Adrenal gland (tissue), 12 donors: Measurements from ENCODE around the gene RFX7. TPM values are rescaled to one million over a fixed set of nuclear protein-coding genes. Genes with fewer than 3 reads are reported as not detected.

Source experiments
- DNase-seq, 7 donors: peaks; one replicate each; pipeline ENCODE4 v3.0.0-alpha.2; 2019 to 2020
- H3K27ac ChIP-seq, 5 donors: fragments of 200-600 bp; sonication (generic) in 4 of 5; 1 replicate in 3 of 5; 2 replicates in 2 of 5; pipeline versions ENCODE4 v1.5.1 to v1.8.0; 2016 to 2020; ENCODE audit warnings: mild to moderate bottlenecking in 1 of 5
- H3K27me3 ChIP-seq: fragments of 200-600 bp; 2 replicates; pipeline ENCODE4 v1.8.0; 2021
- H3K36me3 ChIP-seq, 2 donors: fragments of 200-600 bp; replicated peaks in 1 of 2; 1 replicate in 1 of 2; 2 replicates in 1 of 2; pipeline versions ENCODE4 v1.5.1 to v1.8.0; 2018 to 2022
- H3K4me1 ChIP-seq, 2 donors: fragments of 200-600 bp; replicated peaks in 1 of 2; 1 replicate in 1 of 2; 2 replicates in 1 of 2; pipeline versions ENCODE4 v1.5.1 to v1.8.0; 2018 to 2021
- H3K4me3 ChIP-seq, 4 donors: fragments of 200-600 bp; sonication (generic) in 3 of 4; one replicate each; pipeline ENCODE4 v1.5.1; 2016 to 2018
- H3K9me3 ChIP-seq, 3 donors: fragments of 200-600 bp; sonication (generic) in 1 of 3; replicated peaks in 1 of 3; 1 replicate in 2 of 3; 2 replicates in 1 of 3; pipeline versions ENCODE4 v1.5.1 to v1.8.0; 2016 to 2021
- CTCF ChIP-seq, 6 experiments: fragments of 450-650 bp in 4 of 6; fragments of 200-600 bp in 2 of 6; sonication (generic) in 1 of 6; IDR thresholded peaks; 1 replicate in 5 of 6; 2 replicates in 1 of 6; pipeline versions ENCODE4 v1.5.1 to v1.8.0; 2016 to 2021; ENCODE audit warnings: antibody characterized with exemption in 6 of 6, mild to moderate bottlenecking in 2 of 6, moderate library complexity in 1 of 6
- POLR2A ChIP-seq, 2 donors: fragments of 450-650 bp; IDR thresholded peaks; one replicate each; pipeline ENCODE4 v1.6.1; 2017; ENCODE audit warnings: antibody characterized with exemption in 2 of 2, mild to moderate bottlenecking in 2 of 2, moderate library complexity in 1 of 2
- whole genome bisulfite sequencing, 4 donors: extraction: QIAGEN DNeasy Blood & Tissue Kit in 2 of 4; methylation state at CpG; one replicate each; pipeline versions ENCODE4 v1.1.5 to v1.1.7; 2013 to 2017; 5-methylcytosine and 5-hydroxymethylcytosine counted together
- intact Hi-C, 2 donors: fragments of 100-400 bp; cut with DNase I; formaldehyde crosslinking; loops; one replicate each; pipeline versions ENCODE4 v1.14.1 to v1.15.0; 2022 to 2023
- polyA plus RNA-seq, 3 donors: library from polyadenylated mRNA; stranded (reverse); fragments of 200-250 nt in 2 of 3; fragments of 350-450 nt in 1 of 3; fragmentation: Illumina TruSeq in 1 of 3; extraction: RNeasy Lipid Tissue Mini Kit (QIAGEN cat#74804) in 1 of 3; gene quantifications; one replicate each; pipeline ENCODE4 v1.2.3, GENCODE V29; 2013 to 2014
- total RNA-seq, 9 donors: library from RNA; depleted of rRNA in 4 of 9; stranded (reverse); fragments of >200 nt in 4 of 9; fragments of 120-200 nt in 1 of 9; fragmentation: NEBNext Ultra II Directional in 1 of 9; extraction: Animal tissue kit (Norgen Biotek cat#: 25700) in 1 of 9; gene quantifications; one replicate each; pipeline versions ENCODE4 v1.1.0 to v1.2.4, GENCODE V29; 2013 to 2023
- donor health status: healthy with polysubstance abuse.
- donor health status: Bipolar disorder and iron deficiency.
- donor health status: DM: yes; HTN: yes; CAD: no.
- donor health status: DM: no; HTN: no; CAD: no.
- donor health status: DM: no; HTN: no; CAD: no.
- donor health status: DM: yes; HTN: yes; CAD: no.

The RFX7 gene
- total and polyA plus RNA-seq, 12 donors: 3.3 to 51.6 (median 15.9) TPM

- Histone ChIP-seq H3K36me3 (no peaks in the 10 kb centered on the region), H3K27me3 (no peaks in the 10 kb centered on the region), H3K9me3 (no peaks in the 10 kb centered on the region), H3K4me1 (peaks cover 39 to 57% of the 10 kb centered on the region in 2 donors), H3K27ac (peak overlapping the region; percentile 42 to 93 (median 79)), H3K4me3 (peak overlapping the region in 1 of 4 donors; percentile 4)
- intact Hi-C loops: no loop called here
- WGBS, 4 donors: 23 to 35% (median 29%) methylated on average over 3 of the region's 3 CpGs
- peak in 4 of 7 donors; percentile 18 to 67 (median 38) for DNase-seq
- TF ChIP-seq POLR2A (IDR thresholded peaks at IDR 0.05) (no peak), CTCF (IDR thresholded peaks at IDR 0.05) (no peak)
These were observed 95.6 kb downstream of the RFX7 start for GRCh38 chr15:56148064-56148463.

- Histone ChIP-seq H3K9me3 (no peaks in the 10 kb centered on the region), H3K27ac (peak overlapping the region in 4 of 5 donors; percentile 42 to 88 (median 70)), H3K4me1 (peaks cover 39 to 57% of the 10 kb centered on the region in 2 donors), H3K36me3 (peaks cover 0 to 3% of the 10 kb centered on the region in 2 donors), H3K27me3 (no peaks in the 10 kb centered on the region), H3K4me3 (no peak overlapping the region)
- intact Hi-C loops: no loop called here
- DNase-seq: peak in 1 of 7 donors; percentile 19
- WGBS, 4 donors: 25 to 39% (median 30%) methylated on average over 1 of the region's 1 CpG
- no peak for TF ChIP-seq CTCF (IDR thresholded peaks at IDR 0.05)
- TF ChIP-seq POLR2A (IDR thresholded peaks at IDR 0.05): no peak
These were observed 96.9 kb downstream of the RFX7 start for GRCh38 chr15:56146756-56147155.

- no peak for DNase-seq
- intact Hi-C loops: no loop called here
- no peaks in the 10 kb centered on the region for H3K4me1 ChIP-seq
- peaks cover 0 to 8% (median 8%) of the 10 kb centered on the region in 3 donors for H3K9me3 ChIP-seq
- H3K27me3 ChIP-seq: no peaks in the 10 kb centered on the region
- no peaks in the 10 kb centered on the region for H3K36me3 ChIP-seq
- TF ChIP-seq POLR2A (IDR thresholded peaks at IDR 0.05): no peak
- TF ChIP-seq CTCF (IDR thresholded peaks at IDR 0.05): no peak
- no peak overlapping the region for H3K27ac ChIP-seq
- H3K4me3 ChIP-seq: no peak overlapping the region
These were observed 115.6 kb downstream of the RFX7 start for GRCh38 chr15:56128081-56128480.

- peaks cover 0 to 8% (median 8%) of the 10 kb centered on the region in 3 donors for H3K9me3 ChIP-seq
- H3K36me3 ChIP-seq: no peaks in the 10 kb centered on the region
- no peak for DNase-seq
- no peaks in the 10 kb centered on the region for H3K27me3 ChIP-seq
- intact Hi-C loops: no loop called here
- no peaks in the 10 kb centered on the region for H3K4me1 ChIP-seq
- no peak overlapping the region for H3K27ac ChIP-seq
- no peak overlapping the region for H3K4me3 ChIP-seq
- TF ChIP-seq POLR2A (IDR thresholded peaks at IDR 0.05) (no peak), CTCF (IDR thresholded peaks at IDR 0.05) (no peak)
These were observed 117.3 kb downstream of the RFX7 start for GRCh38 chr15:56126409-56126808.
